ACC112 (cell line): ENCODE data around the gene KIAA0825.

Experiments
- H2AFZ ChIP-seq: fragments of 200-600 bp; sonication (generic); one replicate; pipeline ENCODE4 v1.6.0; 2017; ENCODE audit warnings: antibody characterized with exemption, low read length; ENCODE audit not compliant: unreplicated experiment
- H3K27ac ChIP-seq: fragments of 200-600 bp; sonication (generic); 2 replicates; pipeline ENCODE4 v1.5.1; 2014; ENCODE audit warnings: low read depth, mild to moderate bottlenecking, antibody characterized with exemption, low read length, moderate library complexity
- H3K27me3 ChIP-seq: fragments of 200-600 bp; sonication (generic); 2 replicates; pipeline ENCODE4 v1.6.1; 2014; ENCODE audit warnings: mild to moderate bottlenecking, antibody characterized with exemption, low read length, moderate library complexity, mixed read lengths; ENCODE audit not compliant: insufficient read depth
- H3K36me3 ChIP-seq: fragments of 200-600 bp; sonication (generic); 2 replicates; pipeline ENCODE4 v1.6.1; 2016; ENCODE audit warnings: mild to moderate bottlenecking, antibody characterized with exemption, low read length, moderate library complexity, mixed read lengths; ENCODE audit not compliant: insufficient read depth
- H3K4me1 ChIP-seq: fragments of 200-600 bp; sonication (generic); one replicate; pipeline ENCODE4 v1.6.1; 2016; ENCODE audit warnings: low read length, mixed read lengths; ENCODE audit not compliant: insufficient read depth, unreplicated experiment, control insufficient read depth
- H3K4me3 ChIP-seq: fragments of 200-600 bp; sonication (generic); 2 replicates; pipeline ENCODE4 v1.5.1; 2014; ENCODE audit warnings: mild to moderate bottlenecking, low read depth, low read length
- H3K79me2 ChIP-seq: fragments of 200-600 bp; sonication (generic); one replicate; pipeline ENCODE4 v1.6.0; 2016; ENCODE audit warnings: low read length; ENCODE audit not compliant: control insufficient read depth, unreplicated experiment, insufficient read depth

Gene KIAA0825

DNA sequence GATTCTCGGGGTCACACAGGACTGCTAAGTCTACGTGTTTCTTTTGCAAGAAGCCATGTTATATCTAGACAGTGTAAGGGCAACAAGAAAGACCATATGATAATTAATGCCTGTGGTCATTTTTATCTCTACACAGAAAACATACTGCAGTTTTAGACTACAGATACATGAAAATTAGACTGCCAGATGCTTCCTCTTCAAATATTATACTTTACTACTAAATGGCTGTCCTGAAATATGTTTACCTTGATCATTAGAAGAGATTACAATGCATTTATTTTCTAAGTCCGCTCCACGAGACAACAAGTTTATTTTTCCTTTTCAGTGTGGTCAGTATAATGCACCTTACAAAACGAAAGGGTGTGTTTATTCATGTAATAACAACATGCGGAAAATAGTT, 147.6 kb downstream of the KIAA0825 start:
- Histone ChIP-seq H3K4me1 (peaks cover 6% of the 10 kb centered on the region), H3K36me3 (no peaks in the 10 kb centered on the region), H3K79me2 (no peaks in the 10 kb centered on the region), H3K27ac (no peak overlapping the region), H2AFZ (no peak overlapping the region), H3K4me3 (no peak overlapping the region), H3K27me3 (no peaks in the 10 kb centered on the region)

DNA sequence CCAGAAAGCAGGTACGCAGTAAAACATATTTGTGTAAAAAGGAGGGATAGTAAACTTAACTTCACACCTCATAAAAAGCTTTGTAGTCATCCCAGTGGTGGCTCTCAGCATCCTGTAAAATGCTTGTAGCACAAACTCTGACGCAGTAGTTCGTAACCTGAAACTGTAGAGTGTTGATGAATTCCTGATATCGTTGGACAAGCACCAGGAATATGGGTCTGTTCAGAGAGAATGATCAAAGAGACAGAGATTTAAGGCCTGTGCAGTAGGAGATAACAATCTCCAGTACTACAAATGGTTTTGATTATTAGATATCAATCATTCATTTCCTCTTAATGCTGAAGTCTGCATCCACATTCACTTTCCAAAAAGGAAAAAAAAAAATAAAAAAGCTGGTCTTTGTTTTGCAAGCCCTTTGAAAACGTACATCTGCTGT, 148.5 kb downstream of the KIAA0825 start:
- H3K36me3 ChIP-seq: no peaks in the 10 kb centered on the region
- H3K27ac ChIP-seq: no peak overlapping the region
- H3K4me1 ChIP-seq: peaks cover 6% of the 10 kb centered on the region
- no peaks in the 10 kb centered on the region for H3K27me3 ChIP-seq
- H2AFZ ChIP-seq: peak overlapping the region; percentile 55
- H3K4me3 ChIP-seq: no peak overlapping the region
- no peaks in the 10 kb centered on the region for H3K79me2 ChIP-seq

DNA sequence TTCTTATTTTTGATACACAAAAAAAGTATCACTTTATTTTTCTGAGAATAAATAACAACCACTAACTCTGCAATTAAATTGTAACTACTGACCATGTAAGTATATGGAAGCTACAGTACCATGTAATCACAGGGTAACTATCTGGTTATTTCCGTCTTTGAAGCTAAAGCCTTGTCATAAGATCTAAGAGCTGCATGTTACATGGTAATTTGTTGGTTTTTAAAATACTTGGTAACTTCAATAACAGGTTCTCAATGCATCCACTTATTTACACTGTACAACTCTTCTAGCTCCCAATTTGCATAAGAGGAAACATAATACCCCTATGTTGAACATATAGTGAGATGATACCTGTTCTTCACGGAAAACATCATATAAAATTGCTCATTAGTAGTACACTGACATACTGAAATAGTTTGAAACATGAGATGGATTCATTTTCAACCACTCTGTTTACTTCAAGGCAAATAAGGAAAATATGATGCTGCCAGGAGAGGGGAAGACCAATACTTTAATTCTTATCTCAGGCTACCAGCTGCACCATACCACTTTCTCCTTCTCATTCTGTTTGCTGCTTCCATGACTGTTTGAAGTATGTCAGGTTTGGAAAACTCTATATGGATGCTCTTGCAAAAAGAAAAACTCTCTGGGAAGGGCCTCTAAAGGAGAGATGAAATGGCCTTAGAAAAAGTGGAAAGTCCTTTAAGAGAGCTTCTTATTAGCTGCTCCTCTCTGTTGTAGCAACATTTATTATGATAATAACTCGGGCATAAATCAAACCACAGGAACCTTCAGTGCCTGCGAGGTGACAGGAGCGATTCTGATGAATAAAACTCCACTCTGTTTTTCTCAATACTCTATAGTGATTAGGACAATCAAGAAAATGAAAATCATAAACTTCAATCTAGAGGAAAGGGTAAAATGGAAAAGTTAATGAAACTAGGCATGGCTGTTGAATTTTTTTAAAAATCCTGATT, 150.2 kb downstream of the KIAA0825 start:
- H3K27ac ChIP-seq: no peak overlapping the region
- H3K4me3 ChIP-seq: no peak overlapping the region
- no peaks in the 10 kb centered on the region for H3K27me3 ChIP-seq
- no peaks in the 10 kb centered on the region for H3K79me2 ChIP-seq
- H3K36me3 ChIP-seq: no peaks in the 10 kb centered on the region
- H3K4me1 ChIP-seq: peaks cover 6% of the 10 kb centered on the region
- H2AFZ ChIP-seq: no peak overlapping the region

- H3K79me2 ChIP-seq: no peaks in the 10 kb centered on the region
- H2AFZ ChIP-seq: no peak overlapping the region
- no peak overlapping the region for H3K27ac ChIP-seq
- H3K4me1 ChIP-seq: peaks cover 6% of the 10 kb centered on the region
- no peak overlapping the region for H3K4me3 ChIP-seq
- no peaks in the 10 kb centered on the region for H3K36me3 ChIP-seq
- H3K27me3 ChIP-seq: no peaks in the 10 kb centered on the region
These were observed 151.0 kb downstream of the KIAA0825 start for GRCh38 chr5:94467346-94467953.

DNA sequence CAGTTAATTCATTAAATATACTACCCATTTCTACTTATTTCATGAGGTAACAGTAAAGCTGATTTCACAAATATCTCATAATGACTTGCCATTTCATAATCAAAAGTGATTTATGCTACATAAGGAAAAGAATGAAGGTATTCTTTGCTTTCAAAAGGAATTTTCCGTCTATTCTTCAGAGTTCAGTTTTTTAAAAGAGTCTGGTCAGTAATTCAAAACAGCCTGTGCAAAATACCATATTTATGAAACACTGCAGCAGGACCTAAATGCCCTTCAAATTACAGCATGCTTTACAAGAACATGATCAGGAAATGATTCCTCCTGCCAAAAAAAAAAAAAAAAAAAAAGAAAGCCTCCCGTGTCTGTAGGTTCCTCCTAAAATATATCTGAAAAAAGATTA, 154.7 kb downstream of the KIAA0825 start:
- no peaks in the 10 kb centered on the region for H3K36me3 ChIP-seq
- no peak overlapping the region for H3K27ac ChIP-seq
- no peak overlapping the region for H2AFZ ChIP-seq
- H3K4me3 ChIP-seq: no peak overlapping the region
- H3K79me2 ChIP-seq: no peaks in the 10 kb centered on the region
- no peaks in the 10 kb centered on the region for H3K4me1 ChIP-seq
- no peaks in the 10 kb centered on the region for H3K27me3 ChIP-seq

- Histone ChIP-seq H3K27ac (no peak overlapping the region), H3K79me2 (no peaks in the 10 kb centered on the region), H3K27me3 (no peaks in the 10 kb centered on the region), H3K36me3 (no peaks in the 10 kb centered on the region), H3K4me1 (no peaks in the 10 kb centered on the region), H3K4me3 (no peak overlapping the region), H2AFZ (no peak overlapping the region)
These were observed 157.3 kb downstream of the KIAA0825 start for GRCh38 chr5:94461131-94461530.

- Histone ChIP-seq H2AFZ (no peak overlapping the region), H3K4me3 (no peak overlapping the region), H3K4me1 (no peaks in the 10 kb centered on the region), H3K79me2 (no peaks in the 10 kb centered on the region), H3K27ac (no peak overlapping the region), H3K27me3 (no peaks in the 10 kb centered on the region), H3K36me3 (no peaks in the 10 kb centered on the region)
These were observed 158.5 kb downstream of the KIAA0825 start for GRCh38 chr5:94459915-94460314.

- no peak overlapping the region for H3K4me3 ChIP-seq
- no peaks in the 10 kb centered on the region for H3K27me3 ChIP-seq
- no peaks in the 10 kb centered on the region for H3K79me2 ChIP-seq
- H2AFZ ChIP-seq: no peak overlapping the region
- no peaks in the 10 kb centered on the region for H3K36me3 ChIP-seq
- H3K4me1 ChIP-seq: no peaks in the 10 kb centered on the region
- no peak overlapping the region for H3K27ac ChIP-seq
These were observed 160.6 kb downstream of the KIAA0825 start for GRCh38 chr5:94457788-94458187.

- no peaks in the 10 kb centered on the region for H3K79me2 ChIP-seq
- no peak overlapping the region for H3K4me3 ChIP-seq
- H3K27me3 ChIP-seq: no peaks in the 10 kb centered on the region
- peaks cover 4% of the 10 kb centered on the region for H3K4me1 ChIP-seq
- H3K36me3 ChIP-seq: no peaks in the 10 kb centered on the region
- no peak overlapping the region for H3K27ac ChIP-seq
- no peak overlapping the region for H2AFZ ChIP-seq
These were observed 172.7 kb downstream of the KIAA0825 start for GRCh38 chr5:94445726-94446125.

DNA sequence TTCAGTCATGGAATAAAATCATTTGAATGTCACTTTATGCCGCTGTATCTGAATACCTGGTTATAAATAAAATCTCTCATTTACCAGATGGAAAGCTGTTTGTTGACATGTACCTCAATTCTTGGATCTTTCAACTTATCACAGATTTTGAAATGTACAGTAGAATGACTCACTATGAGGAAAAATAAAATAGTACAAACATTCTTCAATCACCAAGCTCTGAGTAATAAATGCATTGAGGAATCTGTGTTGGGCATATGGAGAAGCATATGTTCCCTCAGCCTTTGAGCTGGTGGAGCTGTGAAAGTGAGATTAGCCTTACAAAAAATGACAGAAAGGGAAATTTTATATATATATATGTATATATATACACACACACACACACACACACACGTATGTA, 175.4 kb downstream of the KIAA0825 start:
- Histone ChIP-seq H3K27me3 (no peaks in the 10 kb centered on the region), H3K4me3 (no peak overlapping the region), H2AFZ (no peak overlapping the region), H3K4me1 (peaks cover 4% of the 10 kb centered on the region), H3K27ac (no peak overlapping the region), H3K36me3 (no peaks in the 10 kb centered on the region), H3K79me2 (no peaks in the 10 kb centered on the region)

GRCh38 chr5:94442076-94442475, 176.3 kb downstream of the KIAA0825 start:
- Histone ChIP-seq H2AFZ (no peak overlapping the region), H3K36me3 (no peaks in the 10 kb centered on the region), H3K4me3 (no peak overlapping the region), H3K79me2 (no peaks in the 10 kb centered on the region), H3K4me1 (peaks cover 4% of the 10 kb centered on the region), H3K27me3 (no peaks in the 10 kb centered on the region), H3K27ac (no peak overlapping the region)
